Activated CD4-positive, alpha-beta T cell treated with anti-CD3 and anti-CD28 coated beads, Interleukin-2, Interleukin-6, amounts not matched to agents 100 ng/mL and 50 ng/mL, durations not matched to agents 16 hours and 8 hours (primary cell): ENCODE data around the gene SMYD3.

ENCODE experiments used
- DNase-seq: peaks from one replicate; pipeline ENCODE4 v3.0.0-alpha.2; 2020

The SMYD3 gene

GRCh38 chr1:246506674-246507481 is at the start of gene SMYD3:
SMYD3 (minus strand) TSS chr1:246507279.
- DNase-seq, result peak; percentile 92

DNA sequence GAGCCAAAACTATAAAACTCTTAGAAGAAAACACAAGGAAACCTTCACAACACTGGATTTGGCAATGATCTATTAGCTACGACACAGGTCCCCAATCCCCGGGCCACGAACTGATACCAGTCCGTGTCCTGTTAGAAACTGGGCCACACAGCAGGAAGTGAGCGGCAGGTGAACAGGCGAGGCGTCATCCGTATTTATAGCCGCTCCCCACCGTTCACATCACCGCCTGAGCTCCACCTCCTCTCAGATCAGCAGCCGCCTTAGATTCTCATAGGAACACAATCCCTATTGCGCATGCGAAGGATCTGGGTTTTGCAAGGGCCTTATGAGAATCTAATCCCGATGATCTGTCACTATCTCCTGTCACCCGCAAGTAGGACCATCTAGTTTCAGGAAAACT is 47.1 kb upstream of the SMYD3 start:
- no peak for DNase-seq

DNA sequence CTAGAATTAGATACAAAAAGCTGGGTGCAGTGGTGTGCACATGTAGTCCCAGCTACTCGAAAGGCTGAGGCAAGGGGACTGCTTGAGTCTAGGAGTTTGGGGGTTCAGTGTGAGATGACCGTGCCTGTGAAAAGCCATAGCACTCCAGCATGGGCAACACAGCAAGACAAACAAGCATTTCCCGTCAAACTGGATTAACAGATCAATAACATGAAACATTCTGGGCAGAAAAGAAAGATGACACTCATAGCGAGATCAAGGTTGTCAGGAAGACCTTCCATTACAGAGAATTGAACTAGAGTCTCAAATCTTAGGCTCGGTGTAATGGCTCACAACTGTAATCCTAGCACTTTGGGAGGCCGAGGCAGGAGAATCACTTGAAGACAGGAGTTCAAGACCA is 45.0 kb upstream of the SMYD3 start:
- DNase-seq, result no peak

DNA sequence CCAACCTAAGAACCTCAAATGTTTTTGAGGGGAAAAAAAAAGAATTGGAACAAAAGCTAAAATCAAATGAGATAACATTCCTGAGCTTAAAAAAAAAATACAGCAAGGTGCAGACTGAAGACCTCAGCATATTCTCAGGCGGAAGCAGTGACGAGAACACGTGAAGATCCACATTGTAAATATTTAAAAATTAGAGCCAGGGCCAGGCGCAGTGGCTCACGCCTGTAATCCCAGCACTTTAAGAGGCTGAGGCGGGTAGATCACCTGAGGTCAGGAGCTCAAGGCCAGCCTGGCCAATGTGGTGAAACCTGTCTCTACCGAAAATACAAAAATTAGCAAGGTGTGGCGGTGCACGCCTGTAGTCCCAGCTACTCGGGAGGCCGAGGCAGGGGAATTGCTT is 43.3 kb upstream of the SMYD3 start:
- no peak for DNase-seq

- no peak for DNase-seq
Measured at GRCh38 chr1:246549665-246550064, 42.6 kb upstream of the SMYD3 start.

DNA sequence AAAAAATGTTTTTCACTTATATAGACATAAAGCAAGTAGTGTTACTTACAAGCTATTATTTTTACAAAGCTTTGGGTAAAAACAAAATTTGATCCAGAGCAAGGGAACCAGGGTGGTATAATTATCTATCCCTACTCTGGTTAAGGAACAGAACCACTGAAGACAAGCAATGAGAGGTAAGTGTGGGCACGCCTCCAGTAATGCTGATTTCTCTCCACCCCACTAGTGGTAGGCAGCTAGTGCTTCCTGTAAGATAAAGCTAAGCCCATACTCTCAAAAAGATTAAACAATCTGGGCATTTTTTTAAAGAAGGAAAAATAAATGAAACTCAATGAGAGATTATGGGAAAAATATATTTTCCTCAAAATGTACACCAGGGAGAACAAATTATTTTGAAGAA is 36.9 kb upstream of the SMYD3 start:
- no peak for DNase-seq

DNA sequence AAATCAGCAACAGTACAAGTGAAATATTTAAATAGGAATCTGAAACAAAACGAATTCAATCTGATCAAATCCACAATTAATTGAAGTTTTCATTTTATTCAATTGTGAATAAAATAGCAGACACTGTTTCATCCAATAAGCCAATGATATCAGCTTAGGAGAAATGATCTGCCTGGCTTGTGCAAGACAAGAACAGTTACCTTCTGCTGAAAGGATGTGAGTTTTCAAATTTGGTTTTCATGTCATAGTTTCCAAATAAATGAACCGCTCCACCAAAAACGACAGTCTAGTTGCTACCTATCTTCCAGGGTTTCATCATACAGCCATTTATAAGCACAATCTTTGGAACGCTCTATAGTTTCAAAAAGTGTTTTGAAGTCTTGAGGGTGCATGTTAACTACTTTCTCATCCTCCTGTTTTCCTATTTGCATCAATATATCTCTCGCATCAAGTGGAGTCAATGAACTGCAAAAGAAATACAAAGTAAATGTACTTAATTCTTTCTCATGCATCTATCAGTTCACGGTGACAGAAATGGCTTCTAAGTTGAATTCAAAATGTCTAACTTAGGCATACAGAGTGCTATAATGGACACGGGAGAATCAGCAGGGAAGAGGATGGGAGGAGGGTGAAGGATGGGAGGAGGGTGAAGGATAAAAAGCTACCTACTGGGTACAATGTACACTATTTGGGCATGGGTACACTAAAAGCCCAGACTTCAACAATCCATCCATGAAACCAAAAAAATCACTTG is 33.8 kb upstream of the SMYD3 start:
- DNase-seq, result no peak

- DNase-seq, result no peak
Measured at GRCh38 chr1:246537887-246538286, 30.8 kb upstream of the SMYD3 start.

- no peak for DNase-seq
Measured at GRCh38 chr1:246537441-246537840, 30.4 kb upstream of the SMYD3 start.

GRCh38 chr1:246534114-246534513 is 27.0 kb upstream of the SMYD3 start:
- no peak for DNase-seq

GRCh38 chr1:246533371-246533905 is 26.4 kb upstream of the SMYD3 start:
- no peak for DNase-seq

DNA sequence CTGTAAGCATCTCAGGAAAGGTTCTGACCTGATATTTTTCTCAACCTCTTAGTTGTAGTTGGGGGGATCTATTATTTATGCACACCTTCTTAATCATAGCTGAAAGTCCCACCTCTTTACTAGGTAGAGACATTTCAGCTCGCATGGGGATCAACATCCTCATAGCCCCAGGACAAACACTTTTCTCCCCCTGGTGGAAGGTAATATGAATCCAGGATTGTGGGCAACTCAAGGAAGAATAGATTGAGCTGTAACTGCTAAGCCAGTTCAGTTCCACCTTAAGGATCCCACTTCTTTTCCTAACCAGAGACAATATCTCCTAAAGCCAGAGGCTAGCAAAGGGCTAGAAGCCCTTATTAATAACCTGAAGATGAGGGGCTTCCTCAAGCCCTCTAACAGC is 25.4 kb upstream of the SMYD3 start:
- DNase-seq, result no peak

GRCh38 chr1:246530482-246530881 is 23.4 kb upstream of the SMYD3 start:
- DNase-seq, result no peak

DNA sequence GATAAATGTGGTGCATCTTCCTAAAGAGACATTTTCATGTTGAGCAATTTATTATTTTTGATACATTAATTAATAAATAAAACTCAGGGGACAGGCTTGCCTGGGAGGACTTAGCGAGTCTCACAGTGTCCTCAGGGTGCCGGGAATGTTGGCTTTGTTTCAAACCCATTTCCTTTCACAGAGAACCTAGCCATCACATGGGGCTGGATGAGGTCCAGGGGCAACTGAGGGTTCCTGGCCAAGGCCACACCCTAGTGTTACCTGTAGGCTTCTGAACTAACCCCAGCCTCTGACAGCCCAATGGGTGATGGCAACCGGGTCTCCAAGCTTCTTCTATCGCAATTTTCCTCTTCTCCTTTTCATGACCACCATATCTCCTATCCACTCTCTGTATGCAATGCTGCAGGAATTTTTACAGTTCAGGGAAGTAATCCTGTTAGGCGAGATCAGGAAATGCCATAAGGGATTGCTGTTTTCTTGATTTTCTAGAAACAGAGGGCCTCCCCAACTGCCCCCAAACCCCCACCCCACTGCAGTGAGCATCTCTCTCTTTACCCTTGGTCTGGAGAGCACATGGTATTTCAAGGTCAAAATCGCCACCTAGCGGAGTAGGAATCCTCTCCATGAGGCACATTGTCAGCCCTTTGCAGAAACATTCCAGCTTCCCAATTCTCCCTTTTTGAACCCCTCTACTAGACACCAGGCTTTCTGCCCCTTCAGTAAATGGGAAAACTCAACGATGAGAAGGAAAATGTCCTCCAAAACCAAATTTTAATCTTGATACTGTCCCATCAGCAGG is 22.1 kb upstream of the SMYD3 start:
- DNase-seq, result no peak

- peak; percentile 10 for DNase-seq
Measured at GRCh38 chr1:246527402-246528088, 20.5 kb upstream of the SMYD3 start.

GRCh38 chr1:246526915-246527314 is 19.8 kb upstream of the SMYD3 start:
- DNase-seq, result no peak

DNA sequence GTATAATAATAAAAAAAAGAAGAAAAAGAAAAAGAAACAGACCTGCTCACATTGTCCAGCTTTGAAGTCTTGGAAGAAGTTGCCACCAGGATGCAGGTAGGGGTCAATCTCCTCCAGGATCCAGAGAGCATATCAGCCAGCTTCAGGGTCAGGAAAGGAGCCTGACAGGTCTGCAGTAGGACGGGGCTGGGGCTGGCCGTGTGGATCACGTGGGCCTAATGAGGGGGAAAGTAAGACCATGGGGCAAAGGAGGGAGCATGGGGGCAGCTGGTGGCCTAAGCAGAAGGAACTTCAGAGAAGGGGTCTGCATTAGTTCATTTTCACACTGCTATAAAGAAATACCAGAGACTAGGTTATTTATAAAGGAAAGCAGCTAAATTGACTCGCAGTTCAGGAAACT is 19.3 kb upstream of the SMYD3 start:
- no peak for DNase-seq

DNA sequence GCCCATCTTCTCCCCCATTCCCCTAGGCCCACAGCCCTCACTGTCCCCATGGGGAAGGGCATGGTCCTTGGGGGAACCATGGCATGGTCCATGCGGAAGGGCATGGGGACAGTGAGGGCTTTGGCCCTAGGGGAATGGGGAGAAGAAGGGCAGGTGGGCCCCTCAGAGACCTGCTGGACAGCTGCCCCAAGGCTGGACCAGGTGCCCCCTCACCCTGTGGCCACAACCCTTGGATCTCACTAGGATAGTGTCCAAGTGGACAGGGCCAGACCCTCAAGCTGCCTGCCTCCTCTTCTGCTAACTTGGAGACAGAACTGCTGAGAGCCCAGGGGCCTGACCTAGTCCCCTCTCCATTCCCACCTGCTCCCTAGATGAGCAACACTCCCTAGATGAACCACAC is 12.4 kb upstream of the SMYD3 start:
- DNase-seq, result no peak

DNA sequence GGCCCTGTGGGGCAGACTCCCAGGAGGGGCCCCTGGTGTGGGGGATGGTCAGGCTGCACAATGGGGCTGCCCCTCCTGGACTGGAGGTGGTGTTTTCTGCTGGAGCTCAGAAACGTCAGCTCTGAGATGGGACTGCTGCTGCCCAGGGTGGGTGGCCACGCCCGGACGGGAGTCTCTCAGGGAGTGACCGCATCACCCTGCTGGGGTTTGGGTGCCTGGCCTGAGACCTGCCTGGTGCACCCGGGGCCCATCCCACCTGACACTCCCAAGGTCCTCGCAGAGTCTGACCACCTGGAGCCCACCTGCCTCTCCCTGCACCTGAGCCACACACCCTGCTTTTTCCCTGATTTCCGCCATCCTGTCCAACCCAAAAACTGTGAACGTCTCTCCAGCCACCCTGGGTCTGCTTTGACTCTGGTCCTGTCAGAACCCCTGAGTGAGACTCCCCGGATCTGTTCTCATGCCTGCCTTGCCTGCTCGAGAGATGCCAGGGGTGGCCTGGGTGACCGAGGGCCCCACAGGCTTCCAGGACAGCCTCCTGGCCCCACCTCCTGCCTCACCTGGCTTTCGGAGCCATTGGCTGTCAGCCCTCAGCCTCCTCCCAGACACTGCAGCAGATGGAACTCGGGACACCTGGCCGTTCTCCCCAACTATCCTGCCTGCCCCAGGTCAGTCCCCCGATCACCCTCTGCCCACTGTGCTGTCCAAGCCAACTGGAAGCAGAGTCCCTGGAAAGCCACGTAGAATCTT is 11.6 kb upstream of the SMYD3 start:
- no peak for DNase-seq

DNA sequence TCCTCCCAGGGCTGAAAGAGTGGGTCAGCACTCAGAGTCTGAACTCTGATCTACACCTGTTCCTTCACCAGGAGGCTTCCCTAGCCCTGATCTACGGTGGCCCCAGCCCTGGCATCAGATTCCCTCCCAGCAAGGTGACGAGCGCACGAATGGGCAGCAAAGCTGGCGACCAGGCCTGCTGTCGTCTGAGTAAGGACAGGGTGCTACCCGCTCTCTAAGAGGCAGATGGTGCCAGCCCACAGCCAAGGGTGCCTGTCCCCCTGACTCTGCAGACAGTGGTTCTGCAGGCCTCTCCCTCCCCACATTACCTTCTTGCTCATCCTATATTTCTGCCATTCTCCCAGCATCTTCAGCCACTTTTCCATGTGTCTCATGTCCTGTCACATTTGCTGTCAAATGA is 10.3 kb upstream of the SMYD3 start:
- DNase-seq, result no peak

- no peak for DNase-seq
Measured at GRCh38 chr1:246516126-246516525, 9.0 kb upstream of the SMYD3 start.
